Measurements from ENCODE around the gene DUSP7. TPM values are rescaled to one million over a fixed set of nuclear protein-coding genes. Genes with fewer than 3 reads are reported as not detected.

Gene DUSP7
- 1 to 10 TPM; 2.6 to 3.3 TPM for total RNA-seq

DNA sequence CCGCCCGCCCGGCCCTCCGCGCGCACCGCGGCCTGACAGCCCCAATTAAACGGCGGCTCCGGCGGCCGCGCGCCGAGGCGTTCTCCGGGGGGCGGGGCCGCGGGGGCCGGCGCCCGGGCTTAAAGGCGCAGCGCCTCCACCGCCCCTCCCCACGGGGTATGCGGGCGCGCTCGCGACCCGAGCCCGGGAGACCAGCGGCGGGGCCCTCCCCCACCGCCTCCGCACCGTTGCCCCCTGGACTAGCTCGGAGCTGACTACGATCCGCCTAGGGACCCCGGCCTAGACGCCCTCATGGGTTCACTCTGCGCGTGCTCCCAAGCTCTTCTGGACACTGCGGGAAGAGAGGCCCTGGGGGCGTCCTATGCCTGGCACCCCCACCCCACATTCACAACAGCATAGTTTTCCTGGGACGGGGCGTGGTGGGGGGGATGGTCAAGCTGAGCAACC, at the start of gene DUSP7:
DUSP7 (minus strand) TSS at position 51 of the 447 bp plus-strand sequence. CDS start 205 bp downstream, outside the sequence.
- intact Hi-C loops (cut with DNase I), result no loop called here

DNA sequence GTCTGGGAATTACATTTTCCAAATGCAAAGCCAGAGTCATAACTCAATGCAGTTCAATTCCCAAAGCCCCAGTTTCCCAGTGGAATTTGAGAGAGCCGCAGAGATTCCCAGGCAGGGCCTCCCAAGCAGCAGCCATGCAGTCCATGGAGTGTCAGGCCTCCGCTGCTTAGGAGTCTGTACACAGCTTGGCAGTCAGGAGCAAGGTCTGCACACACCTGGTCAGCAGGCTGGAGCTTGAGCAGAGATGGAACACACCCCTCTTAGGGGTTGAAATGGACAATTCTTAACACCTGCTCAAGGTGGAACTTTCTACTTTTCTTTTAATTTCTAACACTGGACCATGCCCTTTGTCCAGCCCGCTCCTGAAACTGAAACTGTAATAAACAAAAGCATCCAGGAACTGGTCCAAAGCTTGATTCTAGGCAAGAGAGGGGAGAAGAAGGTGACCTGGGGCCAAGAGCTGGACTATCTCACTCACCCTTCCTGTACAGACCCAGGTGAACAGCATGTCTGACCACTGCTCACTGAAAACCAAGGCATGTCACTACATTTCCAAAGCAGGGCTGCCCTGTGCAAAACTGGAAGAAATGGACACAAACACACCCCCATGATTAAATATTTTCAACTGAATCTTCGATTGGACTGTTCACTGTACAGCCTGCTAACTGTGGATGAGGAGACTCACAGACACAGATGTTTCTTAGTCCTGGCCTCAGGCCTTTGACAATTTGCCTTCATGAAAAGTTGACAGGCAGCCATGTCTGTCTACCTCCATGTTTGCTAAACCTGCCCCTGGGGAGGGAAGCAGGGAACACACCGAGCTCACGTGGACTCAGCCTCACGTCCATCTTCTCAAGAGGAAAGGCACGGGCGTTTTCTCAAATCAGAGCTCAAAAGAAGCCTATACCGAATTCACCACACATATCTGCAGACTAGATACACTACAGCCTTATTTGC, 48.6 kb upstream of the DUSP7 start:
- Histone ChIP-seq H3K4me3 (no peak overlapping the region), H3K9me3 (no peaks in the 10 kb centered on the region), H3K27ac (no peak overlapping the region), H3K36me3 (replicated peaks in 1 of 2; ENCODE audit: insufficient read depth in 1 of 2, low read depth in 2 of 2) (no peaks in the 10 kb centered on the region), H3K27me3 (no peaks in the 10 kb centered on the region), H3K4me1 (peaks cover 20% of the 10 kb centered on the region)
- intact Hi-C loops (cut with DNase I), result no loop called here
- ATAC-seq (no peak), DNase-seq (no peak)
- 90% methylated on average over 9 to 10 of the region's 10 CpGs for WGBS, 2 donors
- TF ChIP-seq CTCF (IDR thresholded peaks at IDR 0.05) (no peak), POLR2A (IDR thresholded peaks at IDR 0.05) (no peak)

More for the DNA sequence above, at the start of gene DUSP7:
- H3K36me3 ChIP-seq (replicated peaks in 1 of 2; ENCODE audit: insufficient read depth in 1 of 2, low read depth in 2 of 2), result no peaks in the 10 kb centered on the region
- peak; percentile 62 for ATAC-seq
- peaks cover 54% of the 10 kb centered on the region for H3K4me1 ChIP-seq
- TF ChIP-seq CTCF (IDR thresholded peaks at IDR 0.05) (no peak), POLR2A (IDR thresholded peaks at IDR 0.05) (no peak)
- 2% methylated on average over 46 of the region's 51 CpGs; no CpG with 5 or more reads in 1 of the 2 donors for WGBS, 2 donors
- peak within 1 kb of the TSS; percentile 85 to 95 (median 88) for H3K27ac ChIP-seq
- peak within 1 kb of the TSS; percentile 45 to 57 for H3K4me3 ChIP-seq
- H3K27me3 ChIP-seq, result no peaks in the 10 kb centered on the region
- DNase-seq, result peak; percentile 67 to 77 (median 70)
- no peaks in the 10 kb centered on the region for H3K9me3 ChIP-seq

- TF ChIP-seq POLR2A (IDR thresholded peaks at IDR 0.05) (no peak), CTCF (IDR thresholded peaks at IDR 0.05) (no peak)
- intact Hi-C loops (cut with DNase I), result no loop called here
- Histone ChIP-seq H3K36me3 (replicated peaks in 1 of 2; ENCODE audit: insufficient read depth in 1 of 2, low read depth in 2 of 2) (no peaks in the 10 kb centered on the region), H3K27ac (no peak overlapping the region), H3K4me3 (no peak overlapping the region), H3K4me1 (peaks cover 1% of the 10 kb centered on the region), H3K9me3 (no peaks in the 10 kb centered on the region), H3K27me3 (no peaks in the 10 kb centered on the region)
- WGBS, 2 donors, result 80 to 91% methylated on average over 4 of the region's 4 CpGs
- ATAC-seq (no peak), DNase-seq (no peak)
Measured at GRCh38 chr3:52102934-52103333, 46.6 kb upstream of the DUSP7 start.

- peak; percentile 48 for ATAC-seq
- no peak overlapping the region for H3K27ac ChIP-seq
- peak in 2 of 4 donors; percentile 22 to 39 for DNase-seq
- no peaks in the 10 kb centered on the region for H3K9me3 ChIP-seq
- no peaks in the 10 kb centered on the region for H3K4me1 ChIP-seq
- H3K36me3 ChIP-seq (replicated peaks in 1 of 2; ENCODE audit: insufficient read depth in 1 of 2, low read depth in 2 of 2), result no peaks in the 10 kb centered on the region
- intact Hi-C loops (cut with DNase I), result no loop called here
- H3K4me3 ChIP-seq, result no peak overlapping the region
- WGBS, 2 donors, result 42 to 63% methylated on average over 3 of the region's 3 CpGs
- no peak for TF ChIP-seq CTCF (IDR thresholded peaks at IDR 0.05)
- TF ChIP-seq POLR2A (IDR thresholded peaks at IDR 0.05), result no peak
- H3K27me3 ChIP-seq, result no peaks in the 10 kb centered on the region
Measured at GRCh38 chr3:52099001-52099401, 42.6 kb upstream of the DUSP7 start.

Measured in body of pancreas (tissue), 4 donors.